Loucy (cell line): ENCODE data around the gene CKMT1A.
"Not testable (repeated sequence)": the region's sequence is repeated elsewhere in the genome, so short reads cannot be mapped to it uniquely, and the experiment has no call there.

Experiments used
- H2AFZ ChIP-seq: fragments of 200-600 bp; sonication (generic); 2 replicates; pipeline ENCODE4 v1.6.0; 2016; ENCODE audit warnings: antibody characterized with exemption, mild to moderate bottlenecking, low read length, moderate library complexity
- H3F3A ChIP-seq: fragments of 200-600 bp; 2 replicates; pipeline ENCODE4 v1.6.0; 2016; ENCODE audit warnings: antibody characterized with exemption, low read depth, mild to moderate bottlenecking
- H3K27me3 ChIP-seq: fragments of 200-600 bp; sonication (generic); 2 replicates; pipeline ENCODE4 v1.6.1; 2014; ENCODE audit warnings: low read length, mild to moderate bottlenecking; ENCODE audit not compliant: insufficient read depth, poor library complexity, severe bottlenecking
- H3K36me3 ChIP-seq: fragments of 200-600 bp; sonication (generic); 2 replicates; pipeline ENCODE4 v1.6.1; 2016; ENCODE audit warnings: low read length; ENCODE audit not compliant: insufficient read depth
- H3K4me1 ChIP-seq: fragments of 200-600 bp; sonication (generic); 2 replicates; pipeline ENCODE4 v1.5.1; 2014; ENCODE audit warnings: low read length, mild to moderate bottlenecking; ENCODE audit not compliant: insufficient read depth, poor library complexity, severe bottlenecking
- H3K4me2 ChIP-seq: fragments of 200-600 bp; sonication (generic); 2 replicates; pipeline ENCODE4 v1.6.0; 2014; ENCODE audit warnings: antibody characterized with exemption, low read length, low read depth, mild to moderate bottlenecking; ENCODE audit not compliant: poor library complexity, severe bottlenecking
- H3K4me3 ChIP-seq: fragments of 200-600 bp; sonication (generic); 2 replicates; pipeline ENCODE4 v1.5.1; 2014; ENCODE audit warnings: low read length, mild to moderate bottlenecking, mixed read lengths; ENCODE audit not compliant: poor library complexity, severe bottlenecking
- H3K79me2 ChIP-seq: fragments of 200-600 bp; sonication (generic); 2 replicates; pipeline ENCODE4 v1.6.1; 2014; ENCODE audit warnings: low read length; ENCODE audit not compliant: insufficient read depth
- H3K9ac ChIP-seq: fragments of 200-600 bp; sonication (generic); 2 replicates; pipeline ENCODE4 v1.6.0; 2014; ENCODE audit warnings: mild to moderate bottlenecking, low read depth, low read length, moderate library complexity; ENCODE audit not compliant: poor library complexity, severe bottlenecking
- H3K9me2 ChIP-seq: fragments of 200-600 bp; sonication (generic); replicated peaks from 2 replicates; pipeline ENCODE4 v1.6.1; 2016; ENCODE audit warnings: low read depth, low read length, mixed read lengths
- H3K9me3 ChIP-seq: fragments of 200-600 bp; sonication (generic); 2 replicates; pipeline ENCODE4 v1.6.1; 2014; ENCODE audit warnings: mild to moderate bottlenecking, antibody characterized with exemption, low read length, low read depth; ENCODE audit not compliant: insufficient read depth
- H4K20me1 ChIP-seq: fragments of 200-600 bp; sonication (generic); 2 replicates; pipeline ENCODE4 v1.6.0; 2014; ENCODE audit warnings: antibody characterized with exemption, low read length, mild to moderate bottlenecking; ENCODE audit not compliant: insufficient read depth, poor library complexity, severe bottlenecking
- CTCF ChIP-seq: fragments of 200-600 bp; sonication (generic); conservative IDR thresholded peaks from 2 replicates; pipeline ENCODE4 v1.5.1; 2014; ENCODE audit warnings: mild to moderate bottlenecking, antibody characterized with exemption, low read length
- EZH2phosphoT487 ChIP-seq: fragments of 200-600 bp; IDR thresholded peaks from 2 replicates; pipeline ENCODE4 v1.6.1; 2018; ENCODE audit warnings: antibody characterized with exemption, mild to moderate bottlenecking, moderate library complexity, borderline replicate concordance

Gene CKMT1A

GRCh38 chr15:43735416-43735815, 41.8 kb downstream of the CKMT1A start:
- Histone ChIP-seq H3K9ac (no peak overlapping the region), H3F3A (no peaks in the 10 kb centered on the region), H3K9me3 (no peaks in the 10 kb centered on the region), H3K79me2 (no peaks in the 10 kb centered on the region), H3K36me3 (no peaks in the 10 kb centered on the region), H3K4me3 (no peak overlapping the region), H4K20me1 (no peaks in the 10 kb centered on the region), H3K4me2 (no peak overlapping the region), H3K4me1 (no peaks in the 10 kb centered on the region), H3K9me2 (no peaks in the 10 kb centered on the region), H3K27me3 (no peaks in the 10 kb centered on the region), H2AFZ (no peak overlapping the region)
- TF ChIP-seq CTCF (no peak), EZH2phosphoT487 (no peak)

- H4K20me1 ChIP-seq: peaks cover 40% of the 10 kb centered on the region
- H3F3A ChIP-seq, H3K36me3 ChIP-seq, H3K27me3 ChIP-seq, H3K9me2 ChIP-seq, H3K9me3 ChIP-seq: not testable (repeated sequence)
- H3K4me3 ChIP-seq: peak within 1 kb of the TSS; percentile 88
- peak within 1 kb of the TSS; percentile 83 for H3K4me2 ChIP-seq
- H3K79me2 ChIP-seq: peaks cover 55% of the 10 kb centered on the region
- peaks cover 34% of the 10 kb centered on the region for H3K4me1 ChIP-seq
- peak within 1 kb of the TSS; percentile 89 for H2AFZ ChIP-seq
- peak within 1 kb of the TSS; percentile 99 for H3K9ac ChIP-seq
Observed at GRCh38 chr15:43746245-43746902, 52.7 kb downstream of the CKMT1A start, which contains the start of gene PDIA3. Gene PDIA3, plus strand, starts transcription at chr15:43746438. Its CDS starts 102 bp downstream, at chr15:43746540.

- not testable (repeated sequence) for H3K9me3 ChIP-seq, H3K9me2 ChIP-seq, H3K36me3 ChIP-seq, H3K27me3 ChIP-seq, H3F3A ChIP-seq
- H4K20me1 ChIP-seq: peaks cover 45% of the 10 kb centered on the region
- peaks cover 40% of the 10 kb centered on the region for H3K4me1 ChIP-seq
- H3K4me3 ChIP-seq: peak overlapping the region; percentile 88
- H3K79me2 ChIP-seq: peaks cover 60% of the 10 kb centered on the region
- peak overlapping the region; percentile 81 for H3K4me2 ChIP-seq
- peak overlapping the region; percentile 78 for H2AFZ ChIP-seq
- peak overlapping the region; percentile 99 for H3K9ac ChIP-seq
Observed at GRCh38 chr15:43746903-43747309, 53.2 kb downstream of the CKMT1A start.

- Histone ChIP-seq H3K36me3 (peaks cover 23% of the 10 kb centered on the region; the same call in 1 of the 2 replicates), H3K4me3 (peak overlapping the region; percentile 88), H3K9me2 (no peaks in the 10 kb centered on the region), H4K20me1 (peaks cover 60% of the 10 kb centered on the region), H3K27me3 (no peaks in the 10 kb centered on the region), H3K9ac (peak overlapping the region; percentile 99), H3K79me2 (peaks cover 75% of the 10 kb centered on the region), H3K9me3 (no peaks in the 10 kb centered on the region), H2AFZ (no peak overlapping the region), H3K4me1 (peaks cover 48% of the 10 kb centered on the region), H3F3A (no peaks in the 10 kb centered on the region), H3K4me2 (peak overlapping the region; percentile 81)
- no peak for TF ChIP-seq CTCF
- no peak for TF ChIP-seq EZH2phosphoT487
Observed at GRCh38 chr15:43748376-43748775, 54.7 kb downstream of the CKMT1A start.
